ENCODE measurements around the gene GPR157.

GRCh38 chr1:9126511-9126910, 2.4 kb downstream of the GPR157 start:
- no peak for TF ChIP-seq POLR2AphosphoS5 (IDR thresholded peaks at IDR 0.05)
- TF ChIP-seq POLR2A (IDR thresholded peaks at IDR 0.05), result no peak
- TF ChIP-seq CTCF (IDR thresholded peaks at IDR 0.05), result no peak
